ENCODE results near the gene STMN1. TPM values are rescaled to one million over a fixed set of nuclear protein-coding genes. Genes with fewer than 3 reads are reported as not detected.
A peak's percentile ranks its signal among the peaks of the same experiment; 100 is the strongest.

Gene STMN1
- total RNA-seq, 1 donor from 2014 or later, result 519 TPM

- H3K36me3 Mint-ChIP-seq, result no peaks in the 10 kb centered on the region
- H3K4me3 Mint-ChIP-seq, result peak overlapping the region; percentile 76
- no peaks in the 10 kb centered on the region for H4K20me1 ChIP-seq (ENCODE audit: low read depth)
- H3K4me1 ChIP-seq, result peaks cover 31% of the 10 kb centered on the region
- H3K27me3 ChIP-seq, result peaks cover 36% of the 10 kb centered on the region
- peak; percentile 66 for DNase-seq (ENCODE audit: low spot score)
- TF ChIP-seq EZH2 (IDR thresholded peaks at IDR 0.05) (peak; percentile 67), CTCF (IDR thresholded peaks at IDR 0.05) (no peak), EZH2phosphoT487 (IDR thresholded peaks at IDR 0.05) (no peak)
- no peak overlapping the region for H3K27ac Mint-ChIP-seq
- H3K9me3 Mint-ChIP-seq, result no peaks in the 10 kb centered on the region
- no peaks in the 10 kb centered on the region for H3K36me3 ChIP-seq
- H2AFZ ChIP-seq (replicated peaks), result peak overlapping the region; percentile 95
- H3K27ac ChIP-seq, result no peak overlapping the region
- H3K4me3 ChIP-seq, result peak overlapping the region; percentile 64
- no peak overlapping the region for H3K9ac ChIP-seq
- H3K4me1 Mint-ChIP-seq, result peaks cover 61% of the 10 kb centered on the region
- peaks cover 8% of the 10 kb centered on the region for H3K27me3 Mint-ChIP-seq (ENCODE audit: insufficient read depth, low read depth)
- peaks cover 39% of the 10 kb centered on the region for H3F3A ChIP-seq (ENCODE audit: low read depth)
- no peaks in the 10 kb centered on the region for H3K9me3 ChIP-seq (ENCODE audit: low read depth)
- H3K4me2 ChIP-seq, result peak overlapping the region; percentile 96
- no peaks in the 10 kb centered on the region for H3K79me2 ChIP-seq (ENCODE audit: low read depth)
Observed at GRCh38 chr1:25922971-25923552, 16.8 kb upstream of the STMN1 start.

- Histone ChIP-seq H3K4me2 (peak overlapping the region; percentile 96), H2AFZ (replicated peaks) (peak overlapping the region; percentile 95), H3K4me1 (peaks cover 24% of the 10 kb centered on the region), H3K27ac (no peak overlapping the region), H3K36me3 (no peaks in the 10 kb centered on the region), H3F3A (ENCODE audit: low read depth) (peaks cover 31% of the 10 kb centered on the region), H3K9me3 (ENCODE audit: low read depth) (no peaks in the 10 kb centered on the region), H3K4me3 (peak overlapping the region; percentile 64), H3K79me2 (ENCODE audit: low read depth) (no peaks in the 10 kb centered on the region), H3K27me3 (peaks cover 36% of the 10 kb centered on the region), H4K20me1 (ENCODE audit: low read depth) (no peaks in the 10 kb centered on the region), H3K9ac (no peak overlapping the region)
- Mint-ChIP-seq H3K4me3 (peak overlapping the region; percentile 73), H3K27ac (peak overlapping the region; percentile 10), H3K9me3 (no peaks in the 10 kb centered on the region), H3K27me3 (ENCODE audit: insufficient read depth, low read depth) (peaks cover 9% of the 10 kb centered on the region), H3K36me3 (no peaks in the 10 kb centered on the region), H3K4me1 (peaks cover 55% of the 10 kb centered on the region)
- DNase-seq (ENCODE audit: low spot score), result peak; percentile 70
- TF ChIP-seq CTCF (IDR thresholded peaks at IDR 0.05) (no peak), EZH2 (IDR thresholded peaks at IDR 0.05) (peak; percentile 69), EZH2phosphoT487 (IDR thresholded peaks at IDR 0.05) (no peak)
Observed at GRCh38 chr1:25922056-25922970, 16.1 kb upstream of the STMN1 start.

GRCh38 chr1:25918615-25919014 lies 12.4 kb upstream of the STMN1 start:
- H3K36me3 Mint-ChIP-seq, result no peaks in the 10 kb centered on the region
- Histone ChIP-seq H3K4me1 (peaks cover 12% of the 10 kb centered on the region), H3K4me3 (no peak overlapping the region), H3K27ac (no peak overlapping the region), H3K4me2 (no peak overlapping the region), H2AFZ (replicated peaks) (no peak overlapping the region), H3K79me2 (ENCODE audit: low read depth) (no peaks in the 10 kb centered on the region), H3K9ac (no peak overlapping the region), H3K9me3 (ENCODE audit: low read depth) (no peaks in the 10 kb centered on the region), H3K27me3 (peaks cover 23% of the 10 kb centered on the region), H4K20me1 (ENCODE audit: low read depth) (no peaks in the 10 kb centered on the region), H3K36me3 (no peaks in the 10 kb centered on the region), H3F3A (ENCODE audit: low read depth) (peaks cover 21% of the 10 kb centered on the region)
- peaks cover 8% of the 10 kb centered on the region for H3K27me3 Mint-ChIP-seq (ENCODE audit: insufficient read depth, low read depth)
- TF ChIP-seq EZH2phosphoT487 (IDR thresholded peaks at IDR 0.05) (no peak), CTCF (IDR thresholded peaks at IDR 0.05) (no peak), EZH2 (IDR thresholded peaks at IDR 0.05) (no peak)
- H3K4me3 Mint-ChIP-seq, result no peak overlapping the region
- DNase-seq (ENCODE audit: low spot score), result no peak
- H3K9me3 Mint-ChIP-seq, result no peaks in the 10 kb centered on the region
- no peak overlapping the region for H3K27ac Mint-ChIP-seq
- peaks cover 37% of the 10 kb centered on the region for H3K4me1 Mint-ChIP-seq

Data from neural progenitor cell (in vitro differentiated cells).